Memory B cell (primary cell): Measurements from ENCODE around the gene ARL4C.
"Not testable (repeated sequence)": the region's sequence is repeated elsewhere in the genome, so short reads cannot be mapped to it uniquely, and the experiment has no call there.

Source experiments
- ATAC-seq: fragments of 150-1000 bp; cut with Tn5 transposase; 2 replicates; pipeline ENCODE4 v1.10.0; 2021; ENCODE audit warnings: low read depth, mild to moderate bottlenecking, moderate library complexity
- DNase-seq, 2 donors: peaks; one replicate each; pipeline ENCODE4 v3.0.0; 2022; ENCODE audit warnings: low spot score in 2 of 2
- H3K27ac Mint-ChIP-seq: one replicate; pipeline ENCODE4 v1.8.0; 2022; ENCODE audit warnings: mild to moderate bottlenecking, moderate library complexity, mixed read lengths
- H3K27me3 Mint-ChIP-seq: one replicate; pipeline ENCODE4 v1.8.0; 2022; ENCODE audit warnings: mixed read lengths
- H3K36me3 Mint-ChIP-seq: one replicate; pipeline ENCODE4 v1.8.0; 2022; ENCODE audit warnings: mild to moderate bottlenecking, mixed read lengths
- H3K4me1 Mint-ChIP-seq: one replicate; pipeline ENCODE4 v1.8.0; 2022; ENCODE audit warnings: mixed read lengths
- H3K4me3 Mint-ChIP-seq: one replicate; pipeline ENCODE4 v1.8.0; 2022; ENCODE audit warnings: mild to moderate bottlenecking, moderate library complexity, mixed read lengths
- H3K9me3 Mint-ChIP-seq: one replicate; pipeline ENCODE4 v1.8.0; 2022; ENCODE audit warnings: mixed read lengths

The ARL4C gene

DNA sequence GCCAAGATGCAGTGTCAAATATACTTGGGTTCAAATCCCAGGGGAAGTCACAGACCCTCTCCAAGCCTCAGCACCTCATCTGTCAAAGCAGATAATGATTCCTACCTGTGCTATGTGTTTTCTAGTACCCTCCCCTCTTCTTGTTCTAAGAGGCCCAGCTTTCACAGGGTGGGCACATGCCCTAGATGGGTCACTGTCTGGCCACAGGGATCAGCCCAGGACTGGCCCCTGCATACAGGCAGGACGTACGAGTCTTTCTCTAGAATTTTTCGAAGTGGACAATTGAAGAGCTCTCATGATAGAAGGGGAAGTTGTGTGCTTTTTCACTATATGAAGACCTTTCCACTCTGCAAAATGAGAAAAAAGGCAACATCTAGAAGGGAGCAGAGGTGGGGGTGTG is 22.2 kb downstream of the ARL4C start:
- ATAC-seq (no peak), DNase-seq (no peak)
- H3K27ac Mint-ChIP-seq, result no peak overlapping the region
- H3K4me3 Mint-ChIP-seq, result no peak overlapping the region
- H3K9me3 Mint-ChIP-seq, result no peaks in the 10 kb centered on the region
- H3K4me1 Mint-ChIP-seq, result peaks cover 4% of the 10 kb centered on the region
- H3K27me3 Mint-ChIP-seq, result no peaks in the 10 kb centered on the region
- no peaks in the 10 kb centered on the region for H3K36me3 Mint-ChIP-seq

DNA sequence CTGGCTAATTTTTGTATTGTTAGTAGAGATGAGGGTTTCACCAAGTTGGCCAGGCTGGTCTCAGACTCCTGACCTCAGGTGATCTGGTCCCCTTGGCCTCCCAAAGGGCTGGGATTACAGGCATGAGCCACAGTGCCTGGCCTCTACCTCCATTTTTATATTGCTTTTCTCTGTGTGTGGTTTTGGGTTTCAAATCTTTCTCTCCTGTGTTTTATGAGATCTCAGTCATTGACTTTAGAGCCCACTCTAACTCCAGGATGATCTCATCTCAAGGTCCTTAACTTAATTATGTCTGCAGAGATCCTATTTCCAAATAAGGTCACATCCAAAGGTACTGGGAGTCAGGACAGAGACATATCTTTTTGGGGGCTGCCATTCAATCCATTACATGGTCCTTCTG is 24.7 kb downstream of the ARL4C start:
- Mint-ChIP-seq H3K9me3 (peaks cover 1% of the 10 kb centered on the region), H3K4me1 (peaks cover 11% of the 10 kb centered on the region), H3K27ac (no peak overlapping the region), H3K4me3 (no peak overlapping the region), H3K27me3 (peaks cover 2% of the 10 kb centered on the region), H3K36me3 (no peaks in the 10 kb centered on the region)
- ATAC-seq (no peak), DNase-seq (no peak)

DNA sequence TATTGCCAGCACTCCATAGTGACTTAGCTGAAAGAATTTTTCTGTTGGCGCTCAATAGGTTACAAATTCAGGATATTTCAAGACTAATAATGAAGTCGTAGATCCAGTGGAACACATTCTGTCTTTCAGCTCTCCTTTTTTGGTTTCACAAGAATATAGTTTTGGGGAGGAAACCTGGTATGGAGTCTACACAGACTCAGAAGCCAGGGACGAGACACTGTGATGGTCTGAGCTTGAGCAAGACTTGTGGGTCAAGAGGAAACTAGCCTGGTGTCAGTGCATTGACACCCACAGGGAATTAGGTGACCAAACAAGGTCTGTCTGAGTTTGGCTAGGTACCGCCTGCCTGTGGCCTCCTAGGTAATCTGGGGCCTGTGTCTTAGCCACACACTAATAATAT is 26.9 kb downstream of the ARL4C start:
- H3K27me3 Mint-ChIP-seq, result peaks cover 2% of the 10 kb centered on the region
- H3K9me3 Mint-ChIP-seq, result peaks cover 1% of the 10 kb centered on the region
- peaks cover 12% of the 10 kb centered on the region for H3K4me1 Mint-ChIP-seq
- no peak overlapping the region for H3K4me3 Mint-ChIP-seq
- no peak for DNase-seq
- H3K36me3 Mint-ChIP-seq, result no peaks in the 10 kb centered on the region
- H3K27ac Mint-ChIP-seq, result no peak overlapping the region
- ATAC-seq, result no peak

DNA sequence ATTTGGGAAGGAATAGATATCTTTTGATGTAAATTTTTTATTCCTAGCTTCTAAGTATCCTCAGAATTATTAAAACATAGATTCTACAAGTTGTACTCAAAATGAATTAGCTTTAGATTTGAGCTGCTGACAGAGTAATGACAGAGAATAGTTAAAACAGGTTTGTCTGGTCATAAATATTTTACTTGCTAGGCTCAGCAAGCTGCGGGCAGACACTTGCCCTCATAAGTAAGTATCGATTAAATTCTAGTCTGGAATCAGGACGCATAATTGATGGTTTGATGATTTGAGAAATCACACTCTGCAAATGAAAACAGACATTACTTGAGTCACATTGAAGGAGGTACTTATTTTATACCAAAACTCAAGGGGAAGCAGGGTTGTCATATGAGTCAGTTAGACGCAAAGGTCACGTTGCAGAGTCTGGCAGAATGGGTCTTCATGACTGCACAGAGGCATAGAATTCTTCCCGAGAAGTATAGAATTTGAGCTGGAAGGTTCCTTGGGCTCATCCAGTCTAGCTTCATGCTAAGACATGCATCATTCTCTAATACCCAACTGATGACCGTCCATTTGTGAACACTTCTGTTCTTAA is 27.5 kb downstream of the ARL4C start:
- ATAC-seq, result no peak
- no peak overlapping the region for H3K4me3 Mint-ChIP-seq

DNA sequence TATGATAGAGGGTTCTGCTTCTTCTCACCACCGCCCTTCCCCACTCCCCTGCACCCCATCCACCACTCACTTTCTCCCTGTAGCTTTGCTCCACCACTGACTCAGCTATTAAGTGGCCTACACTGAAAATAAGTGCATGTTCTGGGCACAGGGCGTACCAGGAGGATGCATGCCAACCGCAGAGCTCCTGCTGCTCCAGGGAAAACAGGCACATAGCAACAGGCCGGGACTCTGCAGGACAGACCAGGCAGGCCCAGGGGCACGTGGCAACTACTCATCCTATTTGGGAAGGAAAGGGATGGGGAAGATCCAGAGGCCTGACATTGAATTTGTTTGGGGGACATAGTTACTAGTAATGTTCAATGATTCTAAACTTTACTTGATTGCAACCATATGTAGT is 28.4 kb downstream of the ARL4C start:
- H3K27me3 Mint-ChIP-seq, result peaks cover 2% of the 10 kb centered on the region
- H3K9me3 Mint-ChIP-seq, result peaks cover 1% of the 10 kb centered on the region
- no peaks in the 10 kb centered on the region for H3K36me3 Mint-ChIP-seq
- no peak overlapping the region for H3K4me3 Mint-ChIP-seq
- H3K4me1 Mint-ChIP-seq, result peaks cover 14% of the 10 kb centered on the region
- ATAC-seq (no peak), DNase-seq (no peak)
- H3K27ac Mint-ChIP-seq, result no peak overlapping the region

More for the DNA sequence above, 27.5 kb downstream of the ARL4C start:
- no peaks in the 10 kb centered on the region for H3K36me3 Mint-ChIP-seq
- H3K4me1 Mint-ChIP-seq, result peaks cover 14% of the 10 kb centered on the region
- no peak for DNase-seq
- H3K27me3 Mint-ChIP-seq, result peaks cover 2% of the 10 kb centered on the region
- peaks cover 1% of the 10 kb centered on the region for H3K9me3 Mint-ChIP-seq
- no peak overlapping the region for H3K27ac Mint-ChIP-seq

DNA sequence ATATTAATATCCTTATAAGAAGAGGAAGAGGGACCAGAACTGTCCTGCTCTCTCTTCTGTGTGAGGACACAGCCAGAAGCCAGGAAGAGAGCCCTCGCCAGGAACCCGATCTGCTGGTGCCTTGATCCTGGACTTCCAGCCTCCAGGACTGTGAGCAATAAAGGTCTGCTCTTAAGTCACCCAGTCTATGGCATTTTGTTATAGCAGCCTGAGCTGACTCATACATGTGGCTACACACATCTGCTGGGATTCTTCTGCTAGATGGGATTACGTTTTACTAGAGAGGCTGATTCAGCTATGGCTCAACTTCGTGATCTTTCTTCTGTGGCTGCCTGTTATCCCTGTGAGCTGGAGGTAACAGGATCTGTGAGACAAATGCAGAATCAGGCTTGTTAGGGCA is 29.6 kb downstream of the ARL4C start:
- ATAC-seq (no peak), DNase-seq (no peak)
- H3K27me3 Mint-ChIP-seq, result peaks cover 2% of the 10 kb centered on the region
- peaks cover 1% of the 10 kb centered on the region for H3K9me3 Mint-ChIP-seq
- H3K36me3 Mint-ChIP-seq, result no peaks in the 10 kb centered on the region
- H3K27ac Mint-ChIP-seq, result no peak overlapping the region
- H3K4me3 Mint-ChIP-seq, result no peak overlapping the region
- peaks cover 19% of the 10 kb centered on the region for H3K4me1 Mint-ChIP-seq

DNA sequence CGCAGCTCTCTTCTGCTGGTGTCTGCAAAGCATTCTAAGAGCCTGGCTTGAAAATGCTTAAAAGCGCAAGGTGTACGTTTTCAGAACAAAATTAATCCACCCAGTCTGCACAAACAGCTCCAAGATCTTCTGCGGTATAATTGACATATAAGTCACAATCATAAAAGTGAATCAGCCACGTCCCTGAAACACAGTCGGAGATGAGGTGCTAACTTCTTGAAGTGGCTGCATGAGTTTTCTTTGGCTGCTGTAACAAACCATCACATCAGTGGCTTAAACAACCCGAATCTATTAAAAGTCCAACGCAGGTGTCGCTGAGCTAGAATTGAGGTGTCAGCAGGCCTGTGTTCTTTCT is 32.6 kb downstream of the ARL4C start:
- ATAC-seq, result no peak
- Mint-ChIP-seq H3K27me3 (peaks cover 2% of the 10 kb centered on the region), H3K4me3 (no peak overlapping the region), H3K36me3 (no peaks in the 10 kb centered on the region), H3K4me1 (peaks cover 26% of the 10 kb centered on the region), H3K9me3 (peaks cover 1% of the 10 kb centered on the region), H3K27ac (no peak overlapping the region)
- DNase-seq, result no peak

DNA sequence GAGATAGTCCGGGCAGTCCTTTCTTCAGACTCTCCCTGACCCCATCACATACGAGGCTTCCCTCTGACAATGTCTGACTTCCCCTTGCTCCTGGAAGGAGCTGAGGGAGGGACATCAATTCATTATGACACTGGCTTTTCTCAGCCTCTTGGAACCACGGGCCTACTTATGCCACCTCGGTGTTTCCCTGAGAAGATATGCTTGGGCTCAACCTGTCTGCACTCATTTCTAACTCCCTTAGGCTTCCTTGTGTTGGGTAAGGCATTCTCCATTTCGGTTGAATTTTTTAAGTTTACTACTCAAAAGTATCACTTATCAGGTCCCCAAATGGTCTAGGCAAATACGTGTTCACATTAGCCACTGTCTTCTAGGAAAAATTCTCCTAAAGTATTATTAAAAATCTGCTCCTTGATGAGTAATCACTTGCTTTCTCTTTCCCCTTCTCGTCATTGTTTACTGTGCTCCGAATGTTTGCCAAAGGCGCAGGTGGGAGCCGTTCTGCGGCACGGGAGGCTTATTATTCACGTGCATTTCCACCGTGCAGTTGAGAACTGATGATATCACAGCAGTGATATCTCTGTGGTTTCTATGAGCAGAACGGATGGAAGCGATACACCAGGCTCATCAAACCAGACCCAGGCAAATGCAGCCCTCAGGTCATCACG is 33.1 kb downstream of the ARL4C start:
- H3K27ac Mint-ChIP-seq, result no peak overlapping the region
- ATAC-seq, result no peak
- peaks cover 1% of the 10 kb centered on the region for H3K9me3 Mint-ChIP-seq
- no peak for DNase-seq
- no peaks in the 10 kb centered on the region for H3K36me3 Mint-ChIP-seq
- H3K4me1 Mint-ChIP-seq, result peaks cover 26% of the 10 kb centered on the region
- H3K4me3 Mint-ChIP-seq, result no peak overlapping the region
- peaks cover 2% of the 10 kb centered on the region for H3K27me3 Mint-ChIP-seq

DNA sequence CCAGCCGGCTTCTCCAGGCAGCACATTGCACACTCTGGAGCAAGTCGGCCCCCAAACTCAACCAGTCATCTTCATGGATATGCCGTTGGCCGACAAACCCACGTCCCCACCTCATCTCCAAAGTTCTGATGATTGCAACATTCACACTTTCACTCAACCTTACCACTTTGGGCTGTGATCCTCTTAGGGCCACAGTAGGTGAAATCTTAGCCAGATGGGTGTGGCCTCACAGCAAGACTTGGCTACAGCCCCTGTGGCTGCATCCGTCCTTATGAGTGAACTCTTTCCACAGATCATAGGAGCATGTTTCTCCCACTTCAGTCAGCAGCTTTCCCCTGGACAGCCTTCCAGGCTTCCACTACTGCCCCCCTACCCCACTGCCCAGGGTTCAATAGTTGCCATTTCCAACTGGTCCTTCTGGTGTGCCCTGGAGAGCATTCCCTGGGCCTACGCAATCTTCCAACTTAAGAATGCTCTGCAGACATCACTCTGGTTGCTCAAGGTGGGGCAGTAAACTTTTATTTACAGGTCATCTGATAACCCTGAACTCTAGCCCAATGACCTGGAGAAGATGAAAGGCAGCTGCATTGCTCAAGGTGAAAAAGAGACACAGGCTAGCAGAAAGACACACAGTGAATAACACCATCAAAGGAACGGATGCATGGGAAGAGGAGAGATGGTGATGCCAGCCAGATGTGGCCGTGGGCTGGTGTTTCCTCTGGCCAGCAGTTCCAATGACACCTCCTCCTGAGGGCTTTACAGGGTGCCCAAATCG is 34.5 kb downstream of the ARL4C start:
- no peaks in the 10 kb centered on the region for H3K36me3 Mint-ChIP-seq
- no peak for DNase-seq
- peaks cover under 1% of the 10 kb centered on the region for H3K27me3 Mint-ChIP-seq
- H3K27ac Mint-ChIP-seq, result no peak overlapping the region
- H3K9me3 Mint-ChIP-seq, result peaks cover 1% of the 10 kb centered on the region
- H3K4me3 Mint-ChIP-seq, result no peak overlapping the region
- ATAC-seq, result no peak
- peaks cover 18% of the 10 kb centered on the region for H3K4me1 Mint-ChIP-seq

DNA sequence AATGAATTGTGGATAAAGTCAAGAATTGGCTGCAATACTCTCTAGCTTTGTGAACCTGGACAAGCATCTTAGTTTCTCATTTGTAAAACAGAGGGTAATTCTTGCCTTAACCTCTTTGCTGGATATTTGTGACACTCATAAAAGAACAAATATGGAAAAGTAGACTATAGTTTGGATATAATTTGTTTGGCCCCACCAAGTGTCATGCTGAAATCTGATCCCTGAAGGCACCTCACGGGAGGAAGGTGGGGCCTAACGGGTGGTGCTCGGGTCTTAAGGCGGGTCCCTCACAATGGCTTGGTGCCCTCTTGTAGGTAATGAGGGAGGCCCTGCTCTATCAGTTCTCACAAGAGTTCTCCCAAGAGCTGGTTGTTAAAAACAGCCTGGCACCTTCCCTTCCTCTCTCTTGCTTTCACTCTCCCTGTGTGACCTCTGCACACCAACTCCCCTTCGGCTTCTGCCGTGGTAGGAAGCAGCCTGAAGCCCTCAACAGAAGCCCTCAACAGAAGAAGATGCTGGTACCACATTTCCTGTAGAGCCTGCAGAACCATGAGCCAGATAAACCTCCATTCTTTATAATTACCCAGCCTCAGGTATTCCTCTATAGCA is 37.4 kb downstream of the ARL4C start:
- Mint-ChIP-seq H3K4me3 (no peak overlapping the region), H3K27ac (no peak overlapping the region), H3K36me3 (no peaks in the 10 kb centered on the region), H3K9me3 (peaks cover 1% of the 10 kb centered on the region), H3K4me1 (peaks cover 23% of the 10 kb centered on the region), H3K27me3 (no peaks in the 10 kb centered on the region)
- no peak for ATAC-seq
- no peak for DNase-seq

DNA sequence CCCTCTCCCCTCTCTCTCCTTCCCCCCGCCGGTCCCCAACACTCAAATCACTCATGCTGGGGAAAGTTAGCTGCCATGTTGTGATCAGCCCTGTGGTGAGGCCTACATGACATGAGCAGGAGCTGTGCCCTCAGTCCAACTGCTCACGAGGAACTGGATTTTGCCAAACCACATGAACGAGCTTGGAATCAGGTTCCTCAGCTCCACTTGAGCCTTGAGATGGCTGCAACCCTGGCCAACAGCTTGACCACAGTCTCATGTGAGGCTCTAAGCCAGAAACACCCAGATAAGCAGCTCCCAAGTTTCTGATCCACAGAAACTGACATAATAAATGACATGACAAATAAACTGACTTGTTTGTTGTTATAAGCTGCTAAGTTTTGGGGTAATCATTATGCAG is 38.4 kb downstream of the ARL4C start:
- DNase-seq (no peak), ATAC-seq (no peak)
- H3K36me3 Mint-ChIP-seq, result no peaks in the 10 kb centered on the region
- H3K9me3 Mint-ChIP-seq, result peaks cover 1% of the 10 kb centered on the region
- no peaks in the 10 kb centered on the region for H3K27me3 Mint-ChIP-seq
- H3K4me1 Mint-ChIP-seq, result peaks cover 26% of the 10 kb centered on the region
- no peak overlapping the region for H3K4me3 Mint-ChIP-seq
- H3K27ac Mint-ChIP-seq, result no peak overlapping the region

DNA sequence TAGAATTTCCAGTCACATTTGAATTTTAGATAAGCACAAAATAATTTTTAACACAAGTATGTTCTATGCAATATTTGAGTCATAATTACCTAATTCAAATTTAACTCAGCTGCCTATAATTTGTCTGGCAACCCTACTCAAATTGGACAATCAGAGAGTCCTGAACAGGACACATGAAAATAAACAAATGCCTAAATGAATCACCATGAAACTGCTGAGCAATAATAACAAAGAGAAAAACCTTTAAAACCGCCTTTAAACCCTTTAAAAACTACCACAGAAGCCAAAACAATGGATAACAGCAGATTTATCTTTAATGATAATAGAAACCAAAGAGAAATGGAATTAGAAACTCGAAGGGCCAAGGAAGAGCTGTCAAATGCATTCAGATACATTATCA is 39.5 kb downstream of the ARL4C start:
- no peak overlapping the region for H3K27ac Mint-ChIP-seq
- H3K4me1 Mint-ChIP-seq, result peaks cover 27% of the 10 kb centered on the region
- H3K4me3 Mint-ChIP-seq, result no peak overlapping the region
- ATAC-seq (no peak), DNase-seq (no peak)
- H3K36me3 Mint-ChIP-seq, result no peaks in the 10 kb centered on the region
- peaks cover 1% of the 10 kb centered on the region for H3K9me3 Mint-ChIP-seq
- H3K27me3 Mint-ChIP-seq, result no peaks in the 10 kb centered on the region

DNA sequence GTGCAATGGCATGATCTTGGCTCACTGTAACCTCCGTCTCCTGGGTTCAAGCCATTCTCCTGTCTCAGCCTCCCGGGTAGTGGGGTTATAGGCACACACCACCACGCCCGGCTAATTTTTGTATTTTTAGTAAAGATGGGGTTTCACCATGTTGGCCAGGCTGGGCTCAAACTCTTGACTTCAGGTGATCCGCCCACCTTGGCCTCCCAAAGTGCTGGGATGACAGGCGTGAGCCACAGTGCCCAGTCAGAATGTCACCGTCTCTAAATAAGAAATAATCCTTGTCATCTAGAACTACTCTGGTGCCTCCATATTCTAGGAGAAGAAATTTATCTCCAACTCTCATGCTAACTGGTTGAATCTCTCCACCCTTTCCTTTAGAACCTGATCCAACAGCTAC is 41.6 kb downstream of the ARL4C start:
- DNase-seq, H3K9me3 Mint-ChIP-seq, H3K4me3 Mint-ChIP-seq, ATAC-seq, H3K27me3 Mint-ChIP-seq, H3K36me3 Mint-ChIP-seq: not testable (repeated sequence)
- H3K4me1 Mint-ChIP-seq, result peaks cover 28% of the 10 kb centered on the region
- H3K27ac Mint-ChIP-seq, result peak overlapping the region; percentile 31

DNA sequence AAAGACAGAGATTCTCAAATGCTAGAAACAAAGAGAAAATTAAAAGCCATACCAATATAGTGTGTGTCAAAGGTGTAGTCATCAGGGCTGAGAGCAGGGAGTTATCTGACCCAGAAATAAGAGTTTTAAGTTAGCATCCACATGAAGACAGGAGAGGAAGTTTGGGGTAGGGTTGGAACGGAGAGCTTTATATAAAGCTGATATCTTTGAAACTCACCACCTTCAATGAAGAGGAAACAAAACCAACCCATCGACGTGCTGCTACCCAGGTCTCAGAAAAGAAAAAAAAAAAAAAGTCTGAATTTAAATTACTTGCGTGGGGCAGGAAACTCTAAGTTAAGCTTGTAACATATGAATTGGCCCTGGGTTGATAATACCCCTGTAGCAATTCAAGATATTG is 42.4 kb downstream of the ARL4C start:
- ATAC-seq (peak; percentile 99), DNase-seq (peak in 1 of 2 donors; percentile 20)
- H3K27me3 Mint-ChIP-seq, result no peaks in the 10 kb centered on the region
- H3K27ac Mint-ChIP-seq, result peak overlapping the region; percentile 31
- peaks cover 29% of the 10 kb centered on the region for H3K4me1 Mint-ChIP-seq
- H3K9me3 Mint-ChIP-seq, result peaks cover 1% of the 10 kb centered on the region
- H3K4me3 Mint-ChIP-seq, result peak overlapping the region; percentile 56
- H3K36me3 Mint-ChIP-seq, result no peaks in the 10 kb centered on the region
